Kidney epithelial cell (primary cell): Measurements from ENCODE around the gene TTC23L. TPM values are rescaled to one million over a fixed set of nuclear protein-coding genes. Genes with fewer than 3 reads are reported as not detected.

Experiments
- total RNA-seq: library from RNA; depleted of rRNA; stranded (reverse); fragments of >200 nt; gene quantifications from 2 replicates; pipeline ENCODE4 v1.2.3, GENCODE V29; 2015

The TTC23L gene
- total RNA-seq, 1 donor from 2014 or later = 2.1 TPM

Other genes starting within 250 kb of the TTC23L start
- 116 and 117 TPM in 2 replicates for gene RAI14, start 182.8 kb upstream of the TTC23L start, total RNA-seq
- 13.1 and 17.9 TPM in 2 replicates for gene RAD1, start 76.3 kb downstream of the TTC23L start, total RNA-seq
- 30.9 and 40.1 TPM in 2 replicates for gene BRIX1, start 76.5 kb downstream of the TTC23L start, total RNA-seq
- 22.1 and 37.0 TPM in 2 replicates for gene DNAJC21, start 90.4 kb downstream of the TTC23L start, total RNA-seq
- not detected in 2 replicates for gene AGXT2, start 208.8 kb downstream of the TTC23L start, total RNA-seq